Large intestine (tissue), 3 donors: ENCODE measurements around the gene HYDIN. TPM values are rescaled to one million over a fixed set of nuclear protein-coding genes. Genes with fewer than 3 reads are reported as not detected.
A peak's percentile ranks its signal among the peaks of the same experiment; 100 is the strongest.

Source experiments
- DNase-seq, 2 donors: peaks; one replicate each; pipeline versions ENCODE4 v3.0.0 to v3.0.0-alpha.2; 2013
- H3K27ac ChIP-seq: one replicate; pipeline ENCODE4 v1.5.1; 2013; ENCODE audit warnings: low read length
- H3K27me3 ChIP-seq: 2 replicates; pipeline ENCODE4 v1.6.1; 2013; ENCODE audit warnings: low read length; ENCODE audit not compliant: control insufficient read depth, insufficient read depth
- H3K36me3 ChIP-seq: 2 replicates; pipeline ENCODE4 v1.6.1; 2013; ENCODE audit warnings: low read length; ENCODE audit not compliant: control insufficient read depth, insufficient read depth
- H3K4me1 ChIP-seq: one replicate; pipeline ENCODE4 v1.6.1; 2013; ENCODE audit warnings: low read length; ENCODE audit not compliant: control insufficient read depth, insufficient read depth
- H3K4me3 ChIP-seq: one replicate; pipeline ENCODE4 v1.5.1; 2013; ENCODE audit warnings: low read length
- H3K9me3 ChIP-seq: one replicate; pipeline ENCODE4 v1.6.1; 2013; ENCODE audit warnings: mild to moderate bottlenecking, low read depth, low read length, moderate library complexity; ENCODE audit not compliant: control insufficient read depth
- WGBS: methylation state at CpG from one replicate; pipeline ENCODE4 v1.1.5; 2013; ENCODE audit warnings: low lambda C conversion rate; ENCODE audit not compliant: insufficient coverage; 5-methylcytosine and 5-hydroxymethylcytosine counted together
- polyA plus RNA-seq: library from polyadenylated mRNA; unstranded; fragments of 120-200 nt; gene quantifications from one replicate; pipeline ENCODE4 v1.2.1, GENCODE V29; 2013

Gene HYDIN
- polyA plus RNA-seq, 1 donor = 3.2 TPM

DNA sequence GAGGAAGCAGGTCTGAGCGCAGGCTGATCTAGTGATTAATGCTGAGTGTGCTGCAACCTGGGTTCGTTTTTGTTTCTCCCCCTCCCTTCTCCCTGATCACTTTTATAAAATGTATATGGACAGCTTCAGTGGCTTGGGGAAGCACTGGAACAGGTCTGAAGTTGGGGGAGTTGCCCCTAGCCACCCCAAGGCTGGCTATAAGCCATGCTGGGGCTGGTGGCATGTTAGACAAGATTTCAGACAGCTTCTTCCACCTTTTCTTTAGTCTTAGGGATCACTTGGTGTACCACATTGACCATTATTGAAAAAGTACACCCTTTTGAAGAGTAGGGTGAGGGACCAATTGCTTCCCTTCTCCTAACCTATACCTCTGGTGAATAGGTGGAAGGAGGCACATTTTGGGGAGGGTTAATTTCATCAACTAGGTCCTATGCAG, 425.8 kb downstream of the HYDIN start:
- no peak for DNase-seq
- H3K4me1 ChIP-seq = peaks cover 3% of the 10 kb centered on the region
- no peak overlapping the region for H3K27ac ChIP-seq
- no peak overlapping the region for H3K4me3 ChIP-seq
- H3K27me3 ChIP-seq = peaks cover 13% of the 10 kb centered on the region
- WGBS = no CpG with 5 or more reads among the region's 2 CpGs
- no peaks in the 10 kb centered on the region for H3K9me3 ChIP-seq
- no peaks in the 10 kb centered on the region for H3K36me3 ChIP-seq

DNA sequence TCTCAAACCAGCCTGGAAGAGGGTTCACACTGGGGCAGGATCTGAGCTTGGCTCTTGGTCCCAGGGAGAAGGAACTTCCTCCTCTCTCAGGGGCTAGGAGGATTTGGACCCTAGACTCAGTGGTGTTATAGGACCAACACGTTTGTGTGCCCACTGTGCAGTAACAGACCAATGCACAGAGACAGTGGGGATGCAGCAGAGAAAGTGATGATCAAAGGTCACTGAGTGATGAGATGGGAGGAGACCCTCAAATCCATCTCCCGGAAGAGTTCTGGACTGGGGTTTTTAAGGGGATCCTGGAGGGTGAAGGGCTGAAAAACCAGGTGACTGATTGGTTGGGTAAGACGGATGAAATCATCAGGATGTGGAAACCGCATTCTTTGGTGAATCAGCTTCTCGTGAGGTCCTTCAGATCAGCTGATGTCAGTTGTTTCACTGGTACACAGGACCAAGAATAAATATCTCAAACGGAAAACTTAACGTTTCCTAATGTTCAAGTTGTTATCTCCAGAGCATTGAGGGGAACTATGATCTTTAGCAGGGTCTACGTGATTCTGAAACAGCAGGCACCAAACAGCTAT, 426.3 kb downstream of the HYDIN start:
- peaks cover 13% of the 10 kb centered on the region for H3K27me3 ChIP-seq
- H3K4me1 ChIP-seq = peaks cover 6% of the 10 kb centered on the region
- no peak overlapping the region for H3K27ac ChIP-seq
- no peak for DNase-seq
- no peak overlapping the region for H3K4me3 ChIP-seq
- no peaks in the 10 kb centered on the region for H3K36me3 ChIP-seq
- H3K9me3 ChIP-seq = no peaks in the 10 kb centered on the region
- WGBS = 86% methylated on average over 1 of the region's 8 CpGs

DNA sequence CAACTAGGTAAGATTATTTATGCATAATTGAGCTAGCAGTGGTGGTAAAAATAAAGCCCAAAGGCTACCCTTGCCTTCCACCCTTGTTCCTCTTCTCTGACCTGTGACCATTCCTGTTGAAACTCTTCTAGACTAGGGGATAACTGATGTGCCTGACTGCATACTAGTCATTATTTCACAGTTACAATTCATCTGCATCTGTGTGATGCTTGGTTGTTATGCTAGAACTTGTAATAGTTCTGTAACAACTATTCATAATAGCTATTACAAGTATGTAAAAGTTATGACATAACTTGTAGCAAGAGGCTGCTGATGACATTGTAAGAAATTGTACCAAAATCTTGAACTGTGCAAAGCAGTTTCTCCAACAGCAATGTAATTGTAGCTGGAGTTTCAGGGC, 427.2 kb downstream of the HYDIN start:
- H3K27ac ChIP-seq = no peak overlapping the region
- DNase-seq = no peak
- peaks cover 9% of the 10 kb centered on the region for H3K27me3 ChIP-seq
- H3K36me3 ChIP-seq = no peaks in the 10 kb centered on the region
- H3K9me3 ChIP-seq = no peaks in the 10 kb centered on the region
- peaks cover 6% of the 10 kb centered on the region for H3K4me1 ChIP-seq
- no peak overlapping the region for H3K4me3 ChIP-seq

DNA sequence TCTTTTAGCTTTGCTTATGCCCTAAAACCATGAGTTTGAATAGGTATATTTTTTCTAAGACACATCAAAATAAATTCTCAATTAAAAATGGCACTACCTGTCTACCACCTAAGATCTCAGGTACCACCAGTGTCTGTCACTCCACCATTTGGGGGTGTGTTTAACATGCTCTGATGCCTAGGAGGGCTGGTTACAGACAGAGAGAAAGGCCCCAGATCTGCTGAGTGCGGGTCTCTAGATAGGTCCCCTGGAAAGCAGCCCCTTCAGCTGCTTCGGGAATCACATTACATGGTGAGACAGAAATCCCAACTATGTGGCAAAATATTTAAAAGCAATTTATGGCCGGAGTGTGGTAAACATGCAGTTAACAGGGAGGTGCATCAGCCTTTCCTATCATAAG, 428.9 kb downstream of the HYDIN start:
- H3K36me3 ChIP-seq = peaks cover 8% of the 10 kb centered on the region
- H3K4me3 ChIP-seq = no peak overlapping the region
- H3K9me3 ChIP-seq = no peaks in the 10 kb centered on the region
- WGBS = no CpG with 5 or more reads among the region's 3 CpGs
- peaks cover 6% of the 10 kb centered on the region for H3K4me1 ChIP-seq
- peaks cover 5% of the 10 kb centered on the region for H3K27me3 ChIP-seq
- no peak overlapping the region for H3K27ac ChIP-seq
- no peak for DNase-seq

DNA sequence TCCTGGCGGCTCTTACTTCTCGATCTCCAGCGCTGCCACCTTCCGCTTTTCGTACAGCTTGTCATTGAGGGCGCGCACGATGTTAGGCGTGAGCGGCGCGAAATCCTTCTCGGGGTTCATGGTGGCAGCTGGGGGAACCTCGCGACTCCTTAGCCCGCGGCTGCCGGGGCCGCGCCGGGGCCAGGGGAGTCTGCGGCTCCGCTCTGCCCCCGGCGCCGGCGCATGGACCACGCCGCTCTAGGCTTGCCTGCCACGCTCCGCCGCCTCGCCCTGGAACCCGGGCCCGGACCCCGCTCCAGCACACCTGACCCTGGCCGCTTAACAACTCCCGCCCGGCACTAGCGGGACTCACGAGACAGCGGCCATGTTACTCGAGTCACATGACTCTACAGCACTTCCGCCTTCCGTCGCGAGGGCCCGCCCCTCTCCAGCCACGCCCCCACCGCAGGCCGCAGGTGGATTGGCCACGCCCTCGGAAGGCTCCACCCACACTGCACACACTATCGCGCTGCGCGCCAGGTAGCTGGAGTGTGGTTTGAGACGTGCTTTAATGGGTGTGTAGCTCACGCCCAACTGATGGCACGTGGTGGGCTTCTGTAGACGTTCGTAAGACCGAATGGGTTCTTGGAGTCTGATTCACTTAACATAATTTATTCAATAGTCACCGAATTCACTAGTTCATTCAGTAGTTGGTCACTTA, 429.6 kb downstream of the HYDIN start, which contains the start of gene VAC14:
VAC14 (minus strand) TSS at position 378 of the 700 bp plus-strand sequence; CDS start at position 120, 258 bp downstream.
- H3K27ac ChIP-seq = peak within 1 kb of the TSS; percentile 9
- 17% methylated on average over 1 of the region's 64 CpGs for WGBS
- DNase-seq = peak; percentile 95 to 97

DNA sequence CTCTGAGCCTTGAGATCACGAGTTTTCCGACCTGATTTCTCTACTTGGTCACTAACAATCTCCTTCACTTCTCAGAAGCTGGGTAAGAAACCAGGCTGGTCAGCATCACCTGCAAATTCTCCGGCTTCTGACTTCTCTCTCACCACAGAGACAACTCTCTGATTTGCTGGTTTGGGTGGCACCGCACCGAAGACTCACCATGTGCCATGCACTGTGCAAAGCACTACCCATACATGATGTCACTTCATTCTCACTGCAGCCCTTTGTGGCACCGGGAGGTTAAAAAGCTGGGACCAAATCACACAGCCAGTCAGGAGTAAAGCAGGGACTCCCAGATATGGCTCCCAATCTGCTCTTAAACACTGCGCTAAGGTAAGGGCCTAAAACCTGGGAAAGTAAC, 430.2 kb downstream of the HYDIN start:
- H3K36me3 ChIP-seq = peaks cover 10% of the 10 kb centered on the region
- WGBS = 8% methylated on average over 2 of the region's 7 CpGs
- DNase-seq = peak in 1 of 2 donors; percentile 16
- peak overlapping the region; percentile 9 for H3K27ac ChIP-seq
- peaks cover 5% of the 10 kb centered on the region for H3K27me3 ChIP-seq
- peak overlapping the region; percentile 85 for H3K4me3 ChIP-seq
- no peaks in the 10 kb centered on the region for H3K9me3 ChIP-seq
- H3K4me1 ChIP-seq = peaks cover 6% of the 10 kb centered on the region

More for the DNA sequence above, 429.6 kb downstream of the HYDIN start, which contains the start of gene VAC14:
- Histone ChIP-seq H3K9me3 (no peaks in the 10 kb centered on the region), H3K27me3 (peaks cover 5% of the 10 kb centered on the region), H3K36me3 (peaks cover 8% of the 10 kb centered on the region), H3K4me1 (peaks cover 6% of the 10 kb centered on the region), H3K4me3 (peak within 1 kb of the TSS; percentile 85)

DNA sequence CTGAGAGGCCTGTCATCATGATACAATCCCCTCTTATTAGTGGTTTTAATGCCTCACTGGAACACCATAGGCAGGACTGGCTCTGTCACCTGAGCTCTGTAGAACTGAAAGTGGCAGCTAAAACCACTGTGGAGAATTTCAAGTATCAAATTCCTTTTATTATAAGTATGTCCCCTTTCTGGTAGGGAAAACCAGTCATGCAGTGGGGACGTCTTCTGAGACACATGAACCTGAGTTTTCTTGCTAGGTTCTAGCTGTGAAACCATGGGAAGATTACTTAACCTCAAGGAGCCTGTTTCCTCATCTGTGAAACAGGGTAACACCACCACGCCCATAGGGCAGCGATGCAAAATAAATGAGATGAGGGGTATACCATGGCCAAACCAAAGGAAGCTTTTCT, 434.2 kb downstream of the HYDIN start:
- Histone ChIP-seq H3K27me3 (no peaks in the 10 kb centered on the region), H3K4me1 (peaks cover 4% of the 10 kb centered on the region), H3K9me3 (no peaks in the 10 kb centered on the region), H3K36me3 (peaks cover 10% of the 10 kb centered on the region), H3K27ac (no peak overlapping the region), H3K4me3 (no peak overlapping the region)
- DNase-seq = no peak
- WGBS = 100% methylated on average over 1 of the region's 3 CpGs

DNA sequence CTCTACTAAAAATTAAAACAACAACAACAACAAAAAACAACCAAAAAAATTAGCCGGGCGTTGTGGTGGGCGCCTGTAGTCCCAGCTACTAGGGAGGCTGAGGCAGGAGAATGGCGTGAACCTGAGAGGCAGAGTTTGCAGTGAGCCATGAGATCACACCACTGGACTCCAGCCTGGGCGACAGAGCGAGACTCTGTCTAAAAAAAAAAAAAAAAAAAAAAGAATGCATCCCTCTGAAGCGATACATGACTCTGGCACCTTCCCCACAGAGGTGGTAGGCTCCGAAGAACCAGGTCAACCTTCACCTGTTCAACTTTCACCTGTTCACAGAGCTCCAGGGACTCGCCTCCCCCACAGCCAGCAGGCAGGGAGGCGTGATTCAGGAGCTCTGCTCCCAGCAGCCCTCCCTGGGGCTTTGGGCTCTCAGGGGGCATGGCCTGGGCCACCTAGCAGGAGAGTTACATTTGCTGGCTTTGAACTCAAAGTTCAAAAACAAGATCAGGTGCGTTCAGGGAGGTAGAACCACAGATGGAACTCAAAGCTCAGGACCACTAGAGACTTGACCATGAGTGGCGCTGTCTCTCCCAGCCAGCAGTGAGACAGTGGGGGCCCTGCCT, 435.1 kb downstream of the HYDIN start:
- Histone ChIP-seq H3K27me3 (no peaks in the 10 kb centered on the region), H3K27ac (no peak overlapping the region), H3K4me3 (no peak overlapping the region), H3K36me3 (peaks cover 10% of the 10 kb centered on the region), H3K4me1 (peaks cover 4% of the 10 kb centered on the region), H3K9me3 (no peaks in the 10 kb centered on the region)
- WGBS = no CpG with 5 or more reads among the region's 12 CpGs
- DNase-seq = no peak

DNA sequence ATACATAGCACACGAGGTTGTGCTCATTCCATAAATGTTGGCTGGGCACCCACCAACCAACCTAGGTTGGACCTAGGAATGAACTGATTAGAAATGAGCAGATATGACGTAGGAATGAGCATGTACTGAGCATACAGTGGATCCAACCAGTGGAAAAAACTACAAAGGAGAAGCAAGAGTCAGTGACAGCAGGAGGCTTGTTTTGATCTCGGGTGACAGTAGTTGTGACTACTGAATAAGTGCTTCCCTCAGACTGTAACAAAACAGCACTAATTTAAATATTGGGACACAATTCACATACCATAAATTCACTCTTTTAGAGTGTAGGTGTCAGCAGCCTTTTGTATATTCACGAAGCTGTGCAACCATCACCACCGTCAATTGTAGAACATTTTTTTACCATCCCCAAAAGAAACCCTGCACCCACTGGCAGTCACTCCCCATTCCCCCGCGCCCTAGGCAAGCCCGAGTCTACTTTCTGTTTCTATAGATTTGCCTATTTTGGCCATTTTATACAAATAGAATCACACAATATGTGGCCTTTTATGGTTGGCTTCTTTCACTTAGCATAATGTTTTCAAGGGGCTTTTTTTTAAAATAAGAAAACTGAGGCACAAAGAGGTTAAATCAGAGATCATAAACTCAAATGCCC, 436.5 kb downstream of the HYDIN start:
- no peaks in the 10 kb centered on the region for H3K4me1 ChIP-seq
- H3K27ac ChIP-seq = no peak overlapping the region
- 100% methylated on average over 1 of the region's 8 CpGs for WGBS
- H3K36me3 ChIP-seq = peaks cover 11% of the 10 kb centered on the region
- no peak for DNase-seq
- no peaks in the 10 kb centered on the region for H3K27me3 ChIP-seq
- no peak overlapping the region for H3K4me3 ChIP-seq
- no peaks in the 10 kb centered on the region for H3K9me3 ChIP-seq

DNA sequence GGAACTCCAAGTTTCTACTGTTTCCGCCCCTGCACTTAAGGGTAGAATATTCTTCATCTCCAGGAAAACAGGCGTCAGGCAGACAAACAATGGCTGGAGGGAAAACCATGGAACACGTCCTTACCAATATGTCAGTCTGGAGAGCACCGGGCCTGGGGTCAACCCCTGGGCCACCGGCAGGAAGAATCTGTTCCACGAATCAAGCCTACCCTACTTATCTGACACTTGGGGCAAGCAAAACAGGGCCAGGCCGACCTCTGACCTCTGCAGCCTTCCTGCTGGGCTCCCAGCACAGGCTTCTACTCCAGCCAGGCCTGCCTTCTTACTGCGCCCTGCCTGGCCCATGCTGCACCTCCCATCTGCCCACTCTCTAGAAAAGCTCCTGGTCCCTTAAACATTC, 439.7 kb downstream of the HYDIN start:
- no peak overlapping the region for H3K27ac ChIP-seq
- peaks cover 14% of the 10 kb centered on the region for H3K36me3 ChIP-seq
- no peak for DNase-seq
- no peaks in the 10 kb centered on the region for H3K4me1 ChIP-seq
- H3K4me3 ChIP-seq = no peak overlapping the region
- no peaks in the 10 kb centered on the region for H3K27me3 ChIP-seq
- WGBS = no CpG with 5 or more reads among the region's 8 CpGs
- H3K9me3 ChIP-seq = no peaks in the 10 kb centered on the region
